Activated CD4-positive, alpha-beta T cell treated with anti-CD3 and anti-CD28 coated beads, Interleukin-2, amount 10 ng/mL, durations not matched to agents 7 days and 5 days (primary cell): ENCODE measurements around the gene VWF. TPM values are rescaled to one million over a fixed set of nuclear protein-coding genes. Genes with fewer than 3 reads are reported as not detected.

ENCODE experiments used
- CTCF ChIA-PET: fragments of 350-600 bp; sonication (Branson Sonifier 250); formaldehyde crosslinking; loops from one replicate; lab custom pipeline; 2021; ENCODE audit warnings: antibody characterized with exemption; lab: Charles Lee
- POLR2A ChIA-PET: fragments of 350-600 bp; sonication (Branson Sonifier 250); formaldehyde crosslinking; loops from one replicate; lab custom pipeline; 2021; ENCODE audit warnings: antibody characterized with exemption; lab: Charles Lee
- DNase-seq: peaks from one replicate; pipeline ENCODE4 v3.0.0-alpha.2; 2020
- H3K27ac Mint-ChIP-seq: one replicate; pipeline ENCODE4 v1.8.0; 2021; ENCODE audit warnings: mild to moderate bottlenecking, moderate library complexity, mixed read lengths
- H3K27me3 Mint-ChIP-seq: one replicate; pipeline ENCODE4 v1.8.0; 2021; ENCODE audit warnings: mixed read lengths
- H3K36me3 Mint-ChIP-seq: one replicate; pipeline ENCODE4 v1.8.0; 2021; ENCODE audit warnings: low read depth, mixed read lengths
- H3K4me1 Mint-ChIP-seq: one replicate; pipeline ENCODE4 v1.8.0; 2021; ENCODE audit warnings: mixed read lengths
- H3K4me3 Mint-ChIP-seq: one replicate; pipeline ENCODE4 v1.8.0; 2021; ENCODE audit warnings: mild to moderate bottlenecking, moderate library complexity, mixed read lengths
- H3K9me3 Mint-ChIP-seq: one replicate; pipeline ENCODE4 v1.8.0; 2021; ENCODE audit warnings: mixed read lengths
- total RNA-seq, 2 experiments: library from RNA; stranded (reverse); gene quantifications; one replicate each; pipeline ENCODE4 v1.2.3, GENCODE V29; 2021

Gene VWF
- total RNA-seq, 2 experiments from 2014 or later, result not detected

- Mint-ChIP-seq H3K4me3 (no peak overlapping the region), H3K9me3 (no peaks in the 10 kb centered on the region), H3K36me3 (no peaks in the 10 kb centered on the region), H3K27ac (no peak overlapping the region), H3K27me3 (peaks cover 5% of the 10 kb centered on the region), H3K4me1 (peaks cover 11% of the 10 kb centered on the region)
- ChIA-PET POLR2A (no interaction called here), CTCF (interaction anchor here (1.0 kb wide), 1 partner anchor 206 kb away, joined by 3 read pairs; no protein-coding TSS in a partner anchor)
- no peak for DNase-seq
These were observed 56.2 kb downstream of the VWF start for GRCh38 chr12:6068227-6068626.

DNA sequence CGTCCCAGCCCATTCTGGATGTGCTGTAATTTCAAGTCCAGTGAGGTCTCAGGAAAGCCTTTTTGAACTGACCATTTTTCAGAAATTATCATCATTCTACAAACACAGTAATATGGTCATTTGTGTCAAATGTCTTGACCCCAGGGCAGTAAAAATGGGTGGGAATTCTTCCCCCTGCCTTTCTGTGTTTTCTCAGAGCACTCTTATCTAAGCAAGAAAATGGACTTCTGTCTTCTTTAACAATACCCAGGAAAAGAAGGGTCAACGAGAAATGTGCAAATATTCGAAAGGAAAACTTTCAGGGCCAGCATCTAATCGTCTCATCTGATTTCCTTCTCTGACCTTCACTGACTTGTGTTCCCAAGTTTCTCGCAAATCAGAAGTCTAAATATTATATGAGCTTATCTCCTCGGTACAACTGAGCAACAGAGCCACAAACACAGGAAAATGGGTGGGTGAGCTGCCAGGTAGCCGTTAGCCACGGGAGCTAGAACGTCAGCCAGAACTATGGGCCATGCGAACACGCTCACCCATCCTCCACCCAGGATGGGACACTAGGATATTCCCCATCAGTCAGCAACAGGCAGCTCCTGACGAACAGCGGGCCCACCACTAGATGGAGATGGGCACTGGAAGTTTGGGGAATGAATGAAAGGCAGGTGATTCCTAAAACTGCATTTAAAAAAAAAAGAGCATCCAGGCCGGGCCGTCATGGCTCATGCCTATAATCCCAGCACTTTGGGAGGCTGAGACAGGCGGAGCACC is 57.1 kb downstream of the VWF start:
- no peak overlapping the region for H3K4me3 Mint-ChIP-seq
- no peak for DNase-seq
- ChIA-PET CTCF (interaction anchor here (0.6 to 1.0 kb wide), 2 partner anchors 207 to 1209 kb away, joined by 3 read pairs; no protein-coding TSS in a partner anchor), POLR2A (no interaction called here)
- peaks cover 11% of the 10 kb centered on the region for H3K4me1 Mint-ChIP-seq
- no peak overlapping the region for H3K27ac Mint-ChIP-seq
- H3K9me3 Mint-ChIP-seq, result no peaks in the 10 kb centered on the region
- H3K36me3 Mint-ChIP-seq, result no peaks in the 10 kb centered on the region
- H3K27me3 Mint-ChIP-seq, result peaks cover 3% of the 10 kb centered on the region

DNA sequence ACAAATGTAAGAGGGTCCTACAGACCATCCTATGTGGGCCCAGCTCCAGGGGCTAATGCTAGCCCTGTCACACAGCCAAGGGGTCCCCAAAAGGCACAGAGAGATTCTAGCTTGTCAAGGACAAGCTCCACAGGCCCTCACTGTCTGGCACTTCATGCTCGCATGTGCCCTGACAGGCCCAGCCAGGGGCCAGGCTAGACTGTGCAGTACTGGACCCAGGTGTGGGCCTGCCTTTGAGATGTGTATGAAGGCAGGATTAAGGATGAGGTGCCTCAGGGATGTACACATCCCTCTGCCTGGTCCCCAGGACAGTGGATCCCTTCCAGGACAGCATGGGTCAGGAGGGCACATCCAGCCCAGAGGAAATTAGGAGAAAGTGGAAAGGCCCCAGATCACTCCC is 57.8 kb downstream of the VWF start:
- ChIA-PET CTCF (no interaction called here), POLR2A (interaction anchor here (0.6 kb wide), 1 partner anchor 1513 kb away, joined by 6 read pairs; no protein-coding TSS in a partner anchor)
- no peak for DNase-seq
- Mint-ChIP-seq H3K9me3 (no peaks in the 10 kb centered on the region), H3K4me3 (no peak overlapping the region), H3K4me1 (peaks cover 11% of the 10 kb centered on the region), H3K27ac (no peak overlapping the region), H3K27me3 (peaks cover 3% of the 10 kb centered on the region), H3K36me3 (no peaks in the 10 kb centered on the region)

GRCh38 chr12:6065863-6066199 is 58.6 kb downstream of the VWF start:
- ChIA-PET POLR2A (no interaction called here), CTCF (interaction anchor here (0.8 to 1.2 kb wide), 2 partner anchors 9 to 12 kb away, joined by 3 read pairs; no protein-coding TSS in a partner anchor)
- Mint-ChIP-seq H3K4me3 (no peak overlapping the region), H3K36me3 (no peaks in the 10 kb centered on the region), H3K27ac (no peak overlapping the region), H3K9me3 (no peaks in the 10 kb centered on the region), H3K27me3 (peaks cover 3% of the 10 kb centered on the region), H3K4me1 (peaks cover 11% of the 10 kb centered on the region)
- DNase-seq, result no peak

GRCh38 chr12:6065131-6065862 is 59.2 kb downstream of the VWF start:
- no peak overlapping the region for H3K4me3 Mint-ChIP-seq
- H3K27ac Mint-ChIP-seq, result no peak overlapping the region
- ChIA-PET POLR2A (no interaction called here), CTCF (interaction anchor here (0.8 to 1.7 kb wide), 4 partner anchors 7 to 219 kb away, joined by 3 to 5 read pairs (median 4); no protein-coding TSS in a partner anchor)
- DNase-seq, result no peak
- H3K4me1 Mint-ChIP-seq, result peaks cover 11% of the 10 kb centered on the region
- no peaks in the 10 kb centered on the region for H3K27me3 Mint-ChIP-seq
- H3K9me3 Mint-ChIP-seq, result no peaks in the 10 kb centered on the region
- no peaks in the 10 kb centered on the region for H3K36me3 Mint-ChIP-seq

GRCh38 chr12:6062757-6063735 is 61.4 kb downstream of the VWF start:
- Mint-ChIP-seq H3K27me3 (peaks cover 4% of the 10 kb centered on the region), H3K27ac (no peak overlapping the region), H3K9me3 (no peaks in the 10 kb centered on the region), H3K4me1 (no peaks in the 10 kb centered on the region), H3K4me3 (no peak overlapping the region), H3K36me3 (no peaks in the 10 kb centered on the region)
- peak; percentile 62 for DNase-seq
- ChIA-PET POLR2A (no interaction called here), CTCF (interaction anchor here (1.5 kb wide), 1 partner anchor 9 kb away, joined by 5 read pairs; no protein-coding TSS in a partner anchor)

DNA sequence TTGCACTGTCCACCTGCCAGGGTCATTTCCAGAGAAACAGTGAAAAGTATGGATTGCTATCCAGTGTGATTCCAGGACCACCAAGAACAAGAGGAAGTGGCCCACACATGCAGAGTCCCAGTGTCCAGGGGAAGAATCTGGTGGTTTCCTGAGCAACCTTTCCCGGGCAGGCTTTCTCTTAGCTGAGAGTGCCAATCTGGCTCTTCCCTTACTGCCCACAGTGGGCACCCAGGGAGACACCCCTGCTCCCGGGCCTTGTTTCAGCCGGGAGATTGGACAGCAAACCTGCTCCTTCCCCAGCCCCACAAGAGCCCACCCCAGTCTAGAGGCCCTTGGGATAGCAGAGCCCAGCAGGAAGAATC is 62.1 kb downstream of the VWF start:
- Mint-ChIP-seq H3K4me3 (no peak overlapping the region), H3K27me3 (peaks cover 5% of the 10 kb centered on the region), H3K36me3 (no peaks in the 10 kb centered on the region), H3K27ac (no peak overlapping the region), H3K9me3 (no peaks in the 10 kb centered on the region), H3K4me1 (no peaks in the 10 kb centered on the region)
- CTCF ChIA-PET, result no interaction called here
- POLR2A ChIA-PET, result no interaction called here
- DNase-seq, result no peak

DNA sequence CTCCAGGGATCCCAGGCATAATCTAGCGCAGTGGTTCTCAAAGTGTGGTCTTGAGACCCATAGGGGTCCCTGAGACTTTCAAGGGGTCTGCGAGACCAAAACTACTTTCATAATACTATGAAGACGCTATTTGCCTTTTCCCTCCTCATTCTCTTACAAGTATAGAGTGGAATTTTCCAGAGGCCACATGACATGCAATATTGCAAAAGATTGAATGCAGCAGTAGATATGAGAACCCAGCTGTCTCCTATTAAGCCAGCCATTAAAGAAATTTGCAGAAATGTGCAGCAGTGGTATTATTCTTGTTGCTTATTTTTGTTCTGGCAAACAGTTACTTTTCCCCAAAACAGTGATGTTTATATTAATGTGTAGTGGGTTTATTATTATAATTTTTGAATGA is 62.8 kb downstream of the VWF start:
- no peak overlapping the region for H3K27ac Mint-ChIP-seq
- no peak overlapping the region for H3K4me3 Mint-ChIP-seq
- no peaks in the 10 kb centered on the region for H3K36me3 Mint-ChIP-seq
- H3K4me1 Mint-ChIP-seq, result no peaks in the 10 kb centered on the region
- CTCF ChIA-PET, result interaction anchor here (0.6 kb wide), 1 partner anchor 885 kb away, joined by 4 read pairs; no protein-coding TSS in a partner anchor
- H3K27me3 Mint-ChIP-seq, result peaks cover 7% of the 10 kb centered on the region
- no peaks in the 10 kb centered on the region for H3K9me3 Mint-ChIP-seq
- no peak for DNase-seq
- POLR2A ChIA-PET, result no interaction called here

DNA sequence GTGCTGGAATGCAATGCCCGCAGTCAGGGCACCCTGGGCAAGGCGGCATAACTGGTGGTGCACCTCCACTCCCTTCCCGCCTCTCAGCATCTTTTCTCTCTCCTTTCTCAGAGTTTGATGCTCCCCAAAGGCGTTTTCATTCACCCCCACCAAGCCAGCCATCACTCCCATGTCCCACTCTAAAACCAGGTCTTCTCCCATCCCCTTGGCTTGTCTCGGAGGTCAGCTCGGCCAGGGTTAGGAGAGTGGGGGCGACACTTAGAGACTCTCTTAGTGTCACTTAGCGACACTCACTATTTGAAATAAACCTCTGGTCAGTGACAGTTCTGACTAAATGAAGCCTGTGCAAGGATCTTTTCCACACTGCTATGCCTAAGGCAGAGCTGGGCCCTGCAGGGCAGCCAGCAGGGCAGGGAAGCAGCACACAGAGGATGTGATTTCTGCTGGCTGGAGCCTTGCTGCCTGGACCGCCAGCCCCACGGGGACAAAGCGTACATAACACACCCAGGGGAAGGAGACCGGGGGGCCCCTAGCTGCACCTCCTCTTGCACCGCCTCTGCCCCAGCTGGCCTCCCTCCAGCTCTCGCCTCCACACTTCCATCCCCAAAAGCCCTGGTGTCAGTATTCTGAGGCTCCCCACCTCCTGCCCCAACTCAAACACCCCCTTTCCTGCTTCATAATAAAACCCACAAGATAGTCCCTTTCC is 64.5 kb downstream of the VWF start:
- Mint-ChIP-seq H3K27me3 (peaks cover 19% of the 10 kb centered on the region), H3K4me3 (no peak overlapping the region), H3K4me1 (no peaks in the 10 kb centered on the region), H3K9me3 (no peaks in the 10 kb centered on the region), H3K36me3 (no peaks in the 10 kb centered on the region), H3K27ac (no peak overlapping the region)
- DNase-seq, result no peak
- ChIA-PET CTCF (interaction anchor here (1.5 kb wide), 1 partner anchor 11 kb away, joined by 4 read pairs; no protein-coding TSS in a partner anchor), POLR2A (no interaction called here)

DNA sequence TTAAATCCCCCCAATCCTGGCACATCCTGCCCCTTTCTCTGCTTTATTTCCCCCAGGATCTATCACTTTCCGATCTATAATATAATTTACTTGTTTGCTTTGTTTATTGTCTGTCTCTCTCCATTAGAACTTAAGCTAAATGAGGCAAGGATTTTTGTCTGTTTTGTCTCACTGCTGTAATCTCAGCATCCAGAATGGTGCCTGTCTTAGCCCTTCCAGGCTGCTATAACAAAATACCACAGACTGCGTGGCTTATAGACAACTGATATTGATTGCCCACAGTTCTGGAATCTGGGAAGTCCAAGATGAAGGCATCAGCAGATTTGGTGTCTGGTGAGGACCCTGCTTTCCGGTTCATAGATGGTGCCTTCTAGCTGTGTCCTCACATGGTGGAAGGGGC is 65.2 kb downstream of the VWF start:
- no peak for DNase-seq
- Mint-ChIP-seq H3K27me3 (peaks cover 22% of the 10 kb centered on the region), H3K36me3 (no peaks in the 10 kb centered on the region), H3K4me1 (no peaks in the 10 kb centered on the region), H3K4me3 (no peak overlapping the region), H3K27ac (no peak overlapping the region), H3K9me3 (no peaks in the 10 kb centered on the region)
- ChIA-PET POLR2A (no interaction called here), CTCF (interaction anchor here (1.5 kb wide), 1 partner anchor 12 kb away, joined by 4 read pairs; no protein-coding TSS in a partner anchor)

DNA sequence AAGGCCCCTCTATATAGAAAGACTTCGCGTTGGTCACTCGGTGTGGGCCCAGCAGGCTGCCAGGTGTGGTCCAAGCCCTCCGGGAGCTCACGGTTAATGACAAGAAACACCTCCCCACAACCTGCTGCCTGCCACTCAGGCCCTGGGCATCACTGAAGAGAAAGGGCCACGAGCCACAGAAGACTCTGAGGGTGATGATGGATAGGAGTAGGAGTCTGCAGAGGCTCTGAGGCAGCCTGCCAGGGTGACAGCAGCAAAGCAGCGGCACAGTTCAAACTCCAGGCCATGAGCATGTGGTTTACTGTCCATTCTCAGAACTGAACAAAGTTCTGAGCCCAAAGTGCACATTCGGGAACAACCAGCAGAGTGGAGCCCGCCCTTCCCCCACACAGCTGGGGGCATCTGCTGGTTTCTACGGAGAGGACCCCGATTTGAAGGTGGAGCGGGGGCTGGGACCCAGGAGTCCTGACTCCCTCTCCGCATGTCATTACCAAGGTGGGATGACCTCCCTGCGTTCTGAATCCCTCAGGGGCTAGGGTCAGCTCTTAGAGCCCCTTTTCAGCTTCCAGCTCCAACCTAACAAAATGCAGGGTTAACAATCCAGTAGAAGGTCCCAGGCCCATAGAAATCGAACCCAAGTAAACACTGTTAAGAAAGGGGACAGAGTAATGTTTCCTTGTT is 65.8 kb downstream of the VWF start:
- Mint-ChIP-seq H3K4me1 (no peaks in the 10 kb centered on the region), H3K9me3 (no peaks in the 10 kb centered on the region), H3K36me3 (no peaks in the 10 kb centered on the region), H3K27ac (no peak overlapping the region), H3K4me3 (no peak overlapping the region), H3K27me3 (peaks cover 22% of the 10 kb centered on the region)
- CTCF ChIA-PET, result interaction anchor here (0.5 to 1.5 kb wide), 5 partner anchors 13 to 1173 kb away, joined by 3 to 4 read pairs (median 3); no protein-coding TSS in a partner anchor
- POLR2A ChIA-PET, result no interaction called here
- DNase-seq, result no peak
